Measurements from ENCODE around the gene ARL4A. TPM values are rescaled to one million over a fixed set of nuclear protein-coding genes. Genes with fewer than 3 reads are reported as not detected.

Gene ARL4A
- total RNA-seq, 1 donor, result 25.3 TPM

- Histone ChIP-seq H3K27me3 (ENCODE audit: insufficient read depth, low read length) (no peaks in the 10 kb centered on the region), H4K20me1 (ENCODE audit: insufficient read depth, low read length) (no peaks in the 10 kb centered on the region), H3K4me2 (ENCODE audit: insufficient read depth, low read length) (peak overlapping the region; percentile 1), H3K4me3 (ENCODE audit: insufficient read depth, low read length) (no peak overlapping the region), H3K27ac (ENCODE audit: low read depth, low read length) (no peak overlapping the region), H3K4me1 (ENCODE audit: insufficient read depth, low read length) (peaks cover 3% of the 10 kb centered on the region), H2AFZ (ENCODE audit: low read length) (no peak overlapping the region), H3K9me3 (ENCODE audit: low read depth, low read length) (no peaks in the 10 kb centered on the region), H3K36me3 (ENCODE audit: insufficient read depth, low read length) (no peaks in the 10 kb centered on the region), H3K79me2 (ENCODE audit: insufficient read depth, low read length) (no peaks in the 10 kb centered on the region)
- TF ChIP-seq CTCF (IDR thresholded peaks at IDR 0.05; ENCODE audit: extremely low read depth, low read depth, low read length), result peak; percentile 61
- DNase-seq (ENCODE audit: insufficient read length, low spot score, missing footprints), result peak; percentile 47
These were observed 12.6 kb upstream of the ARL4A start for GRCh38 chr7:12674861-12675260.

- Histone ChIP-seq H3K27me3 (ENCODE audit: insufficient read depth, low read length) (no peaks in the 10 kb centered on the region), H3K79me2 (ENCODE audit: insufficient read depth, low read length) (peaks cover 11% of the 10 kb centered on the region), H3K9me3 (ENCODE audit: low read depth, low read length) (no peaks in the 10 kb centered on the region), H3K4me2 (ENCODE audit: insufficient read depth, low read length) (no peak overlapping the region), H3K4me1 (ENCODE audit: insufficient read depth, low read length) (peaks cover 12% of the 10 kb centered on the region), H4K20me1 (ENCODE audit: insufficient read depth, low read length) (no peaks in the 10 kb centered on the region), H2AFZ (ENCODE audit: low read length) (peak overlapping the region; percentile 12), H3K36me3 (ENCODE audit: insufficient read depth, low read length) (no peaks in the 10 kb centered on the region), H3K4me3 (ENCODE audit: insufficient read depth, low read length) (no peak overlapping the region), H3K27ac (ENCODE audit: low read depth, low read length) (no peak overlapping the region)
- TF ChIP-seq CTCF (IDR thresholded peaks at IDR 0.05; ENCODE audit: extremely low read depth, low read depth, low read length), result peak; percentile 50
- peak; percentile 47 for DNase-seq (ENCODE audit: insufficient read length, low spot score, missing footprints)
These were observed 3.5 kb upstream of the ARL4A start for GRCh38 chr7:12683678-12684585.

GRCh38 chr7:12684733-12685132 lies 2.7 kb upstream of the ARL4A start:
- H3K9me3 ChIP-seq (ENCODE audit: low read depth, low read length), result no peaks in the 10 kb centered on the region

More at GRCh38 chr7:12684733-12685132, 2.7 kb upstream of the ARL4A start:
- Histone ChIP-seq H3K4me3 (ENCODE audit: insufficient read depth, low read length) (no peak overlapping the region), H4K20me1 (ENCODE audit: insufficient read depth, low read length) (no peaks in the 10 kb centered on the region), H3K27ac (ENCODE audit: low read depth, low read length) (no peak overlapping the region), H3K4me2 (ENCODE audit: insufficient read depth, low read length) (no peak overlapping the region), H2AFZ (ENCODE audit: low read length) (no peak overlapping the region), H3K36me3 (ENCODE audit: insufficient read depth, low read length) (no peaks in the 10 kb centered on the region), H3K27me3 (ENCODE audit: insufficient read depth, low read length) (no peaks in the 10 kb centered on the region), H3K79me2 (ENCODE audit: insufficient read depth, low read length) (peaks cover 19% of the 10 kb centered on the region), H3K4me1 (ENCODE audit: insufficient read depth, low read length) (peaks cover 20% of the 10 kb centered on the region)
- no peak for DNase-seq (ENCODE audit: insufficient read length, low spot score, missing footprints)
- no peak for TF ChIP-seq CTCF (IDR thresholded peaks at IDR 0.05; ENCODE audit: extremely low read depth, low read depth, low read length)

Data from osteoblast (primary cell).